CMK (cell line): ENCODE measurements around the gene ACTN4.

Source experiments
- DNase-seq: peaks from one replicate; pipeline ENCODE4 v3.0.0-alpha.2; 2010; ENCODE audit warnings: low read depth

ACTN4 gene

DNA sequence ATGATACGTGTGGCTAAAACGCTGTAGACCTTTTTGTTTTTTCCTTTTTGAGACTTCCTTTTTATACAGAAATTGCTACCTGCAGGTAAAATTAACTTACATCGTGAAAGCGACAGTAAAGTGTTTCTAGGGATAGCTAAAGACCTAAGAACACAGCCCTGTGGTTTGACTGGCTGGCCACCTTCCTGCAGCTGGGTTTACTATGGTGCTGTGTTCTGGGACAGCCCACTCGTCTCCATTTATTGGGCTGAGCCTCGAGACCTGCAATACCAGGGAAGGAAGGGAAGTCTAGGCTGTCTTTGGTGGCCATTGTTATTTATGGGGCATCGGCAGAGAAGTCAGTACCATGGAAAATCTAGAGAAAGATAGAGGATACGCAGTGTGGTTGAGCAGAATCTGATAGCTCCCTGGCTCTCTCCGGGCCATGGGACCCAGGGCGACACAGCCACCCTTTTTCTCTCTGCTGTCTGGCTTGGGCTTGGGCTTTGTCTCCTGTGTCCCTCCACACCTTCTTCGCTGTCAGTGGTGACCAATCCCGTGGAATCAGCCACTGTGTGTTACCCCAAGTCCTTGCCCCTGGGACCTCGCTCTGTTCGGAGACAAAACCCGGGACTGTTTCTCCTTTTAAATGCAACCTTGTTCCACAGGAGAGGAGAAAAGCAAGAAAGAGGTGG, 30.9 kb downstream of the ACTN4 start:
- no peak for DNase-seq

DNA sequence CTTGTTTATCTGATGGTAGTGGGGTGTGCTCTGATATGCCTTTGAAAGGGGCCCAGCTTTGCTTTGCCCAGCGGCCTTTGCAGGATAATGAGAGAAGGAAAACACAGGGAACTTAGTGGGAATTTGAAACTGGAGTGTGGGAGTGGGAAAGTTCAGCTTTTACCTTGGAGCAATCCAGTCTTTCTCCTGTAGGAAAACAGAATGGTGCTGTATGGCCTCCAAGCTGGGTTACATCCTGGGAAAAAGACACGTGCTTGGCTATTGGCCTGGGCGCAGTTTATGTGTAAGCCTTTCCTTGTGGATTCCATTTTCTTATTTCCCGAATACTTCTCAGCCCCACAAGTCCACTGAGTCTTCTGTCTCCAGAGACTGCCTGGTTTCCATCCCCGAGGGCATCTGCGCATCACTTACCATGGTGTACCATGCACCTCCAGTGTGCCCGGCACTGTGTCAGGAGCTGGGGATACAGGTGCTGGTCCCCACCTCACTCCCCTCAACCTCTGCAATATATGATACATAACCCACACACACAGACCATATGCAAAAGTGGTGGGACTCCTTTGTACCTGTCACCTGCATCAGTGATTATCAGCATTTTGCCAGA, 31.5 kb downstream of the ACTN4 start:
- no peak for DNase-seq

DNA sequence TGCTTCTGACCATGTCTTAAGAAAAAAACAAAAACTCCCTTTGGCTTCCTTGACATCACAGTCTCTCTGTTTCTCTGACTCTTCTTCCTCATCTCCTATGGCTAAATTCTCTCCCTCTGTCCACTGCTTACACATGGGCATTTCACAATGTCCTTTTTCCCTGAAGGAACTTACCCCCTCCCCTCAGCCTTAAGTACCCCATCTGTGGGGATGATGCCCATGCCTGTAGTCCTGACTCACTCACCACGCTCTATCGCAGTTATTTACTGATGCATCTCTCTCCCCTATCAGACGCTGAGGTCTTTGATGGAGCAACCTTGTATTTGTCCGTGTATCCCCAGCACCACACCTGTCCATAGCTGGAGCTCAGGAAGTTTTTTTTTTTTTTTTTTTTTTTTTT, 32.4 kb downstream of the ACTN4 start:
- no peak for DNase-seq

DNA sequence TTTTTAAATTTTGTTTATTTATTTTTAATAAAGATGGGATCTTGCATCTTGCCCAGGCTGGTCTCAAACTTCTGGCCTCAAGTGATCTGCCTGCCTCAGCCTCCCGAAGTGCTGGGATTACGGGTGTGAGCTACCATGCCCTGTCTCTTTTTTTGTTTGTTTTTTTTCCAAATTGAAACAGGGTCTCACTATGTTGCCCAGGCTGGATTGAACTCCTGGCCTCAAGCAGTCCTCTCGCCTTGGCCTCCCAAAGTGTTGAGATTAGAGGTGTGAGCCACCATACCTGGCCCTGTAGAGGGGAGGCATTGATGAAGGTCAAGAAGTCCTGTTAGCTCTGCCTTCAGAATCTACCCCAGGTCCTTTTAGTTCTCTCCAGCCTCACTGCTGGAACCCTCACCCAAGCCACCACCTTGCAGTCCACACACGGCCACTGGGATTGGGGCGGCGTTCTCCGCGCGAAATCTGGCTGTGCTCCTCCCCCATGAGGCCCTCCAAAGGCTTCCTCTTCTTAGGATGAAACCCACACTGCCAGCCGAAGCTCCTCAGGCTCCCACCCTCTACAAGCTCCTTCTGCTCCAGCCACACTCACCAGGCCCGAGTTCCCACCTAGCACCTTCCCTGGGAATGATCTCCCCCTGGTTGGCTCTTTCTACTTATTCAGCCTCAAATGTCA, 34.9 kb downstream of the ACTN4 start:
- no peak for DNase-seq

DNA sequence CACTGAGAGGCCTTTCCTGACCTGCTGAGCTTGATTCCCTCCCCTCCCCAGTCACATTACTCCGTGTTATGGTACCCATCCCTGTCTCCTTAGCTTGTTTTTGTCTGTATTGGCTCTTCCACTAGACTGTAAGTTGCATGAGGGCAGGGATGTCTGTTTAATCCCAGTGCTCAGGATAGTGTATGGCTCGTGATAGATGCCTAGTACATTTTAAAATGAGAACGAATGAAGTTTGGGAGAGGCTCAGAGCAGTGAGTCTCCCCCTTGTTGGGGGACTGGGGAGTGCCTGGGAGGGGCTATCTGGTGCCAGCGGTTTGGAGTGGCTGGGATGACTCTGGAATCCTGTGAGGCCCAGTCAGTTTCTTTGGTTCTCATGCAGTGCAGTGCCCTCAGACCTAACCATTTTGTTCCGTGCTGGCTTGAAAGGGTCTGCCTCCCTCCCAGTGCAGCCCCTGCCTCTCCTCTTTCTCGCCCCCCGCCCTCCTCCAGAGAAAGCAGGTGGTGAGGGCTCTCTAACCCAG, 35.5 kb downstream of the ACTN4 start:
- DNase-seq, result no peak

DNA sequence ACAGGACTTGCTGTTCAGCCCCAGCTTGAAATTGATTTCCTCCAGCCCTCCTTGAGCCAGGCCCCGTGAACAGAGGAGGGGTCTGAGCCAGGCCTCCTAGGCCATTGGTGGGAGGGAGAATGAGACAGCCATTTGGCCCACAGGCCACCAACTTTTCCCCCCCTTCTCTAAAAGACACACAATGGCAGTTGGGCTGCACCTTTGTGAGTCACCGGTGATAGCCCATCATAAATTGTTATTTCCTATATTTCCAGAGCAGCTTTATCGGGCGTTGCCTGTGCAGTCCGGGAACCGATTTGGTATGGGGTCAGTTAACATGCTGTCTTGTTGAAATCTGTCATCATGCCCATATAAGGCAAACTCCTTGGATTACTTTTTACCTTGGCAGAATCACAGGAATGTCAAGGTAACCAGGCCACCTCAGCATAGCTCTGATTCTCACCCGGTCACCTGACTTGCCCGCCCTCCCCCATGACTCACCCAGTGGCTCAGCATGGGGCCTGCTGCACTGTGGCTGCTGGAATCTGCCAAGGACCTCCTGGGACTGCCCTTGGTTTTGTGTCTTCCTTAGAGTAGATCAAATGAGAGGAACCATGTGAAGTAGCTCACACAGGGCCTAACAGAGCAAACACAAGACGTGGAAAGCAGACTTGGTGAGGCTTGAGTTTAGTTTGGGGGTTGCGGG, 36.1 kb downstream of the ACTN4 start:
- DNase-seq, result no peak

DNA sequence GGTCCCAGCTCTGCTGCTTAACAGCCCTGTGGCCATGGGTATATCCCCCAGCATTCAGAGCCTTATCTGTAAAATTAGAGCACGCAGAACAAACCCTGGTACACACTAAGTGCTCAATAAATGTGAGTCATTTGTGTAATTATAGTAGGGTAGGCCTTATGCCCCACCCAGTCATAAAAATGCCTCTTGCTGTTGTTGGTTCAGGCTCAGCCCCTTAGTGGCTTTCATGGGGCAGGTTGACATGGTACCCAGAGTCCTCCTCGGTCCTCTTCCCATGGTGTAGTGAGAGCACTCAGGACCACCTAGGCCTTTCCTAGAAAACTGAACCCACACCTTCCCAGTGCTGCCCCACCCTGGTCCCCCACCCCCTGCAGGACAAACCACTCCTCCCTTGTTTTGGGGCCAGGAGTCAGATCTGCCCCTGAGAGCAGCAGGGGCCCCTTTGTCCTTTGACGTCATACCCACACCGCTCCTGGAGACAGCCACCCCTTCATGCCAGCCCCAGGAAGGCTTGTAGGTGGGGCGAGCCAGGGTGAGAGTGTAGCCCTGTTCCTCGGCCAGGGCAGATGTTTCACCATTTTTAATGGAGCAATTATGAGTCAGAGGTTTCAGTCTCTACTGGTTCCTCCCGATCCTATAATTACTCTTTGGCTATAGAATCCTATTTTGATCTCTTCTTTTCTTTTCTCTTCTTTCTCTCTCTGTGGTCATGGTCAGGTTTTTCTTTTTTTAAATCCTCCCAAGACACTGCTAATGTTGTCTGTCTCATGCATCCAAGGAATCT, 36.8 kb downstream of the ACTN4 start:
- DNase-seq, result no peak

DNA sequence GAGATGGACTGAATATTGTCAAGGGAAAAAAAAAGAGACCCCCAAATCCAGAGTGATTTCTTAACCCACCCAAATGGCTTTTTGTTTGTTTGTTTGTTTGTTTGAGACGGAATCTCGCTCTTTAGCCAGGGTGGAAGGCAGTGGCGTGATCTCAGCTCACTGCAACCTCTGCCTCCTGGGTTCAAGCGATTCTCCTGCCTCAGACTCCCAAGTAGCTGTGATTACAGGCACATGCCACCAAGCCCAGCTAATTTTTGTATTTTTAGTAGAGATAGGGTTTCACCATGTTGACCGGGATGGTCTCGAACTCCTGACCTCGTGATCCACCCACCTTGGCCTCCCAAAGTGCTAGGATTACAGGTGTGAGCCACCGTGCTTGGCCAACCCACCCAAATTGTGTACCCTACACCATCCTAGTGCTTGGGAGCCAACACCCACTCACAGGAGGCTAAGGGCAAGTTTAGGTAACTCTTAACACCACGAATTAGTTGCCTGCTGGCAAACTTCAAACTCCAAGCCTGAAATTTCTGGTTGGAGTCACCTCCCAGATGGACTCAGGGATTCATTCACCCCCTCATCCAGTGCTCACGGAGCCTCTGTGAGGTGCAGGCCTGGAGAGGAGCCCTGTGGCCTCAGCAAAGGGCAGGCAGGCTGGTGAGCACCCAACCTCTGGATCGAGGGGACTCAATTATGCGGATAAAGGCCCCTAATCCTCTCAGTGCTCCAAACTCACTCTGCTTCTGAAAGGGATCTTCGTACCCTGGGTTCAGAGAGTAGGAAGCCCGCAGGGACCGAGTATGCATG, 37.6 kb downstream of the ACTN4 start:
- DNase-seq, result no peak

DNA sequence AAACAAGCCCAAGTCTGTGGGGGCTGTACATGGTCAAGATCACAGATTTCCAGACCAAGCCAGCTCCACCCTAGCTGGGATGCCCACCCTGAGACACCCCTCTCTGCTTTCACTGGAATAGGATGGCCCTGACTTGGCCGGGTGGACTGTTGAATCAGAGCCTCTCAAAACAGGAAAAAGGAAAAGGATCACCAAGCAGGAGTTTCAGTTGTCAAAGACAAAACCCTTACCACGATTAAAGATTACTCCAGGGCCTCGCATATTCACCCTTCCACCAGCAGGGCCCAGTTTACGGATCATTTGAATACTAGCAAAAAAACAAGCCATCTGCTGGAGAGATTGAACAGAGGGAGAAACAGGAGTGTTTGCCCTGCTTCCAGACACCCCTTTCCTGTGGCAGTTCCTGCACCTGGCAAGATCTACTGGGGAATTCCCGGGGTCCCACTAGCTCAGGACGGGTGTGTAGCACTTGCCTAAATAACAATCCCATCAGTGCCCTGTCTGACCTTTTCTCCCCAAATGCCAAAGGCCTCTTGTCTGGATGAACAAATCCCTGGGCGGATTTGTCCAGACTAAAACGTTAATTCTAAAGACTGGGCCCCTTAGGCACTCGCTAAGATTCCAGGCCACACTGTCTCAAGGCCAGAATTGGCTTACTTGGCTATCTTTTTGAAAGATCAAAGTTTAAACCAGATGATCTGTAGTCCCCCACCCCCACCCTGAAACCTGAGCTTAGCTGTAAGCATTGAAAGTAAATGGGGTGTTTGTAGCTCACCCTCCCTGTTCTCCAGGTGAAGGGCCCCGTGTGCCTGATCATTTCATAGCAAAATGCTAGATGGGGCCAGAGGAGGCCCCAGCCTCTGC, 38.4 kb downstream of the ACTN4 start:
- no peak for DNase-seq

DNA sequence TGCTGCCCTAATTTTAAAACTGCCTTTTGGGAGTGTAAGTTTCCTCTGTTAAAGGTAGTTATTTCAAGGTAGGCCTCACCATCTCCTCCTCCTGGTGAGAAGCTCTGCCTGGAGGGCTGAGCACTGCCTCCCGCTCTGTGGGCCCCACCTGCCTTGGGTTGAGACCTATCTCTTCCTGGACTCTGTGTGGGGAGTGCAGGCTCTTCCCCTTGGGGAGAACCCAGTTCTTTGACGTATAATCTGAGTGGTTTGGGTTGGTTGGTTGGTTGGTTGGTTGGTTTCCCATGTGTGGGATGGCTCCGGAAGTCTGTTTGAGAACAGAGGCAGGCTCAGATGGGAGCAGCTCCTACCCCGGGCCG, 39.1 kb downstream of the ACTN4 start:
- peak; percentile 69 for DNase-seq

DNA sequence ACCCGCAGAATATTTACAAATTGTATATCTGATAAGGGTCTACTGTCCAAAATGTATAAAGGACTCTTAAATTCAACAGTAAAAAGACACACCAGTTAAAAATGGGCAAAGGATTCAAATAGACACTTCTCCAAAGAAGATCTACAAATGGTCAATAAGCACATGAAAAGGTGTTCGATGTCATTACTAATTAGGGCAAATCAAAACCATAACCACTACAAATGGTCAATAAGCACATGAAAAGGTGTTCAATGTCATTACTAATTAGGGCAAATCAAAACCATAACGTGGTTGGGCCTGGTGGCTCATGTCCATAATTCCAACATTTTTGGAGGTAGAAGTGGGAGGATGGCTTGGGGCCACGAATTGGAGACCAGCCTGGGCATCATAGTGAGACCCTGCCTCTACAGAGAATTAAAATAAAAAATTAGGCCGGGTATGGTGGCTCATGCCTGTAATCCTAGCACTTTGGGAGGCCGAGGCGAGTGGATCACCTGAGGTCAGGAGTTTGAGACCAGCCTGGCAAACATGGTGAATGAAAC, 40.5 kb downstream of the ACTN4 start:
- DNase-seq, result no peak

DNA sequence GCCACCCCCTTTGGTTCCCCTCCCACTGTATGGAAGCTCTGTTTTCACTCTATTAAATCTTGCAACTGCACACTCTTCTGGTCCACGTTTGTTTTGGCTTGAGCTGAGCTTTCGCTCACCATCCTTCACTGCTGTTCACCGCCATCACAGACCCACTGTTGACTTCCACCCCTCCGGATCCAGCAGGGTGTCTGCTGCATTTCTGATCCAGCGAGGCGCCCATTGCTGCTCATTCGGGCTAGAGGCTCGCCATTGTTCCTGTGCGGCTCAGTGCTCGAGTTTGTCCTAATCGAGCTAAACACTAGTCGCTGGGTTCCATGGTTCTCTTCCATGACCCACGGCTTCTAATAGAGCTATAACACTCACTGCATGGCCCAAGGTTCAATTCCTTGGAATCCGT, 42.7 kb downstream of the ACTN4 start:
- no peak for DNase-seq

DNA sequence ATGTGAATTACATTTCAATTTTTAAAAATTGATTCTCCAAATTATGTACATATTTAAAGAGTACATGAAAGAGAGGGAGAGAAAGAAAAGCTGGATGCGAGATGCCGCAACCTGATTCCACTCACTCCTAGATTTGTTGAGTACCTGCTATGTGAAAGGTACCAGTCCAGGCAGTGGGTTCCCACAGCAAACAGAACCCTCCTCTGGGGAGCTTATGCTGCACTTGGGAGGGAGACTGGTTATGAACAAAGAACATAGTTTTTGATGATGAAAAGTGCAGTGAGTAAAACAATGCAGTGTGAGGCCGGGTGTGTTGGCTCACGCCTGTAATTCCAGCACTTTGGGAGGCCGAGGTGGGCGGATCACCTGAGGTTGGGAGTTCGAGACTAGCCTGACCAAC, 43.4 kb downstream of the ACTN4 start:
- no peak for DNase-seq

DNA sequence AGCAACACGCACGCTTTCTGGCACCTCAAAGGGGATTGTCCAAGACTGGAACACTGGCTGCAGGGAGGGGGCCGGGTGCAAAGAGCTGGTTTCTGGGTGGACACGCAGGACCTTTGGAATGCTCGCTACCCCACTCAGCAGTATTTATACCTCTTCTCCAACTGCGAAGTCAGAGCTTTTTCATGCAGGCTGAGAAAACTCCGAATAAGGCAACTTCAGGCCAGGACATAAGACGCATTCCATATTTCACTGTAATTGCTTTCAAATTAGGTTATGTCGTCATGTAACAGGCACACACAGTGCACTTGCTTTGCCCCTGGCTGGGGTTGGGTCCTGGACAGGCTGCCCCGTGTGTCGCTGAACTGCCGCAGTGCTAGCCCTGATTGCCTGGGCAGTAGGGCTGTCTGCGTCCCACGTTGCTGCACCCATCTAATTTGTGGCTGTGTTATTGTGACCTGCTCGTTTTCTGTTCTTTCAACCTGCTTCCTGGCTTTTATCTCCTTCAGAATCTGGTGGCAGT, 44.5 kb downstream of the ACTN4 start:
- no peak for DNase-seq

DNA sequence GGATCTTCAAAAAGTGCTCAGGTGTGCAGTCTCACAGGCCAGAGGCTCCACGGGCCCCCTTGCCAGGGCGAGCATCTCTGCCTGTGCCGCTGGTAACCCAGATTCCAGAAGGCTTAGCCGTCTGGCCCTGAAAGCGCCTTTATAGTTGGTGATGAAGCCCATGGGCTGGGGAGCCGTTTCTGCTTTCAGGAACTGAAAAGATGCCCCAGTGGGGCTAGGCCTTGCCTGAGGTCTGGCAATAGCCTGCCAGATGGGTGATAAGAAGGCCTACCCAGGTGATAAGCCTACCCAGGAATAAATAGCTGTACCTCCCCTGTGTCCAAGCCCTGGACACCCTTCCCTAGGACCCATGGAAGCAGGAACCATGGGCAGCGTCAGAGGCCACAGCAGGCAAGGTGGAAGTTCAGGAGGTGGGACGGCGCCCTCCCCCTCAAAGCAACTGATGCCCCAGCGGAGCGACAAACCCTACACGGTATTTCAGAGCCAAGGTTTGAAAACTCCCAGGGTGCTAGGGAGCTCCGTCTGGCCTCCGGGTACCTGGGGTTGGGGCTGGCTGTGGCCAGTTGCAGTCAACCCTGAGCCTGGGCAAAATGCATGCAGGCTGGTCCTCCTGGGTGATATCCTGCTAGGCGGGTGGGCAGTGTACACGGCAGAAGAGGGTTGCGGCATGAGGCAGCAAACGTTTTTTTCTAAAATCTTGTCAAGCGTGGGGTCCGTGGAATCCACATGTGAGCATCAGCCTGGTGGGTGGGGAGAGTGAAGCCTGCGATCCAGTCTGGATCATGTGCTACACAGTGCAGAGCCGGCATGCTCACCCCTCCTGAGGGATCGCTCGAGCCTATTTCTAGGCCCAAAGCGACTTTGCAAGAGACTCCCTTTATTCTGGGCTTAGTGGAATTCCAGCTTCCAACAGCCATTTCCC, 45.3 kb downstream of the ACTN4 start:
- DNase-seq, result no peak

DNA sequence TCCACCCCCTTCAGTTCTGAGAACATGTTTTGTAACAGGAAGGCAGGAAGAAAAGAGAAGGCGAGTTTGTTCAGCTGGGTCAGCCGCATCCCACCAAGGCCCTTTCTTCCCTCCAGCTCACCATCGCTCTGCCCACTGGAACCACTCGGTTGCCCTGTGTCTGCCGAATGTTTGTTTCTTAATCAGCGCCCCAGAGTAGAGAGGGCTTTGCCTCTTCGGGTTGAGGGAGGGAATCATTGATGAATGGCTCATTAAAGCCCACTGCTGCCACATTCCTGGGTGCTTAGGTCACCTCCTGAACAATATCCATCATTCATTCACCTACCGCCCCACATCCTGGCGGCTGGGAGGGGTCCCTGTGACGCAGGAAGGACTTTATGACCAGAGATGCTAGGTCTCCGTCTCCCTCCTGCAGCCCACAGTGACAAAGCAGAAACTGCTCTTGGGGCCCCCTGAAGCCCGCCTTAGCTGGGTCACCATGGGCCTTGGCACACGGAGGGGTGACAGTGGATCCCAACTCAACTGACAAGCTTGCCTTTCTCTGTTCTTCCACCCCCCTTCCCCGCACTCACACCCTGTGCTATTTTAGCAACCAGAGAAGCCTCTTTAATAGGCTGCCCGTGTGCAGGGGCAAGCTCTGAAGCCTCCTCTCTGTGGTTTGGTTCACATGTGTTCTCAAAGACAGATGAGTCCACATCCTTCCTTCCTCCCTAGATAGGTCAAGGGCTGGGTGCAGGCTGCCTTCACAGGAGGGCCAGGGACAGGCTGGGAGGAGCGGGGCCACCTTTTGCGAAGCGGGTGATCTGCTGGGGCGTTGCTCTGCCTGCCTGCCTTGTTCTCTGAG, 46.2 kb downstream of the ACTN4 start:
- DNase-seq, result peak; percentile 54

DNA sequence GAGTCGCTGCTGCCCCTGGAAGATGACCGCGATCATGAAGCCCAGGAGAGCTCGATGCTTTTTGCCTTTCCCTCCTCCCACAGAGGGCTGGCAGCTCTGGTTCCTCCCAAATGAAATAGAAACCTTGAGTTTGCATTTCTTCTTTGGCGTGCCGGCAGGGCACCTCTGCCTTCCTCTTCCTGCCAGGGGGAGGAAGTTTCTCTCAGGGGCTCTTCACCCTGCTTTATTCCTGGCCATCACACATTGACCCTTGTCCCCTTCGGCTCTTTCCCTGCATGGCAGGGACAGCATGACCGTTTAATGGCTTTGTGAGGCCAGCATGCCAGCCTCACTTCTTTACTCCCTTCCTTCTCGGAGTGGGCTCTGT, 47.9 kb downstream of the ACTN4 start:
- DNase-seq, result no peak
